H1 (cell line): ENCODE results near the gene SPTB. TPM values are rescaled to one million over a fixed set of nuclear protein-coding genes. Genes with fewer than 3 reads are reported as not detected.

Experiments
- RAD21 ChIP-seq, 2 experiments: IDR thresholded peaks in 1 of 2; conservative IDR thresholded peaks in 1 of 2; 2 replicates each; pipeline ENCODE4 v1.6.1; 2011; ENCODE audit warnings: low read depth in 2 of 2, low read length in 2 of 2, improper control_type of control experiment in 1 of 2, inconsistent platforms in 1 of 2, mild to moderate bottlenecking in 1 of 2, moderate library complexity in 1 of 2
- SIN3A ChIP-seq, 2 experiments: IDR thresholded peaks in 1 of 2; conservative IDR thresholded peaks in 1 of 2; 2 replicates each; pipeline ENCODE4 v1.6.1; 2011 to 2012; ENCODE audit warnings: low read length in 2 of 2, improper control_type of control experiment in 1 of 2, low read depth in 1 of 2, mild to moderate bottlenecking in 1 of 2
- polyA plus RNA-seq, 7 experiments: library from polyadenylated mRNA; depleted of rRNA in 3 of 7; stranded (reverse) in 5 of 7; unstranded in 2 of 7; fragments of >200 nt in 5 of 7; fragments of 200-250 nt in 2 of 7; gene quantifications; 1 replicate in 5 of 7; 2 replicates in 1 of 7; 4 replicates in 1 of 7; pipeline versions ENCODE4 v1.2.1 to v1.2.3, GENCODE V29; 2011 to 2013; ENCODE audit warnings: missing spikeins in 2 of 7, mixed read lengths in 2 of 7
- total RNA-seq: library from RNA; stranded (reverse); fragmentation: NEBNext Ultra II Directional; extraction: Animal tissue kit (Norgen Biotek cat#: 25700); gene quantifications from 2 replicates; pipeline ENCODE4 v1.2.1, GENCODE V29; 2021
- TF ChIP-seq, protein P1 (sequence below): IDR thresholded peaks from 2 replicates; pipeline ENCODE4 v1.6.1; 2012; ENCODE audit warnings: inconsistent platforms

The SPTB gene
- total and polyA plus RNA-seq, 2 of the 8 experiments (the other 6 are each of a cell fraction or from before 2014, with no cell fraction given) = 0.30 to 2.4 TPM

DNA sequence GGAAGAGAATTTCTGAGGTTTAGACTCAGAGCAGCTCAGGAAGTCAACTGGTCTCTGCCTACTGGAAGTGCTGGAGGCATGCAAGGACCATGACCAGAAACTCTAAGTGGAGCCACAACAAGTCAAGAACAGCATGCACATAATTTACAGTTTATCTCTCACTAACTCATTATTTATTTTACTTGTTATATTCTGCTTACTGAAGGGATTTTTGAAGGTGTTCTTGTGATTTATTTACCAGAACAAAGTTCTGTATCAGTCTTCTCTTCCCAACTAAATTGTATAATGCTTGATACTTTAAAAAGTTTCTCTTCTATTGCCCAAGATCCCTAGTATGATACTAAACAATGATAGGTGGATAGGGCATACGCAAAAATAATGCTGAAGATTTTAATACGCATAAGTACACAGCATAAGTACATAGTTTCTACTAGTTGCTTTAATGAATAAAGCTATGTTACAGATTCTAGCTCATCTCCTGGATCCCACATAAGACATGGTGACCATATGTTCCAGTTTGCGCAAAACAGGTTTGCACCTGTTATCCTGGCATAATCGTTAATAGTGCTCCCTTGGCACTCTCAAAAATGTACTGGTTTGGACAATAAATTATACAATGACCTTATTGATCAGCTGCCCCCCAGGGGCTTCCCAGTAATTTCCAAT is 11.6 kb upstream of the SPTB start (continued):
- TF ChIP-seq RAD21 (IDR thresholded peaks at IDR 0.05 in 1 of 2, conservative IDR thresholded peaks at IDR 0.05 in 1 of 2; ENCODE audit: low read depth in 2 of 2, low read length in 2 of 2) (no peak), SIN3A (conservative IDR thresholded peaks at IDR 0.05 in 1 of 2, IDR thresholded peaks at IDR 0.05 in 1 of 2; ENCODE audit: low read depth in 1 of 2, low read length in 2 of 2) (no peak)
- TF ChIP-seq, protein P1, sequence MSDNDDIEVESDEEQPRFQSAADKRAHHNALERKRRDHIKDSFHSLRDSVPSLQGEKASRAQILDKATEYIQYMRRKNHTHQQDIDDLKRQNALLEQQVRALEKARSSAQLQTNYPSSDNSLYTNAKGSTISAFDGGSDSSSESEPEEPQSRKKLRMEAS = no peak
- TF ChIP-seq, all 59 proteins: peak for 0
